GM12878 (cell line): ENCODE measurements around the gene SC5D. TPM values are rescaled to one million over a fixed set of nuclear protein-coding genes. Genes with fewer than 3 reads are reported as not detected.

Experiments used
- EP300 ChIP-seq, 2 experiments: fragments of 150-350 bp in 1 of 2; IDR thresholded peaks; 2 replicates each; pipeline ENCODE4 v1.6.1; 2011 to 2012; ENCODE audit warnings: low read depth in 2 of 2, low read length in 2 of 2, borderline replicate concordance in 1 of 2, improper control_type of control experiment in 1 of 2, inconsistent platforms in 1 of 2; ENCODE audit not compliant: control insufficient read depth in 1 of 2
- SUZ12 ChIP-seq: fragments of 200-600 bp; sonication (generic); IDR thresholded peaks from one replicate; pipeline ENCODE4 v1.6.1; 2018; ENCODE audit warnings: antibody characterized with exemption, mild to moderate bottlenecking; ENCODE audit not compliant: unreplicated experiment
- polyA plus RNA-seq, 11 experiments: library from polyadenylated mRNA; depleted of rRNA in 4 of 11; unstranded in 6 of 11; stranded (reverse) in 5 of 11; fragments of >200 nt; fragmentation: Nextera tagmentation in 4 of 11; fragmentation: Illumina TruSeq in 1 of 11; extraction: Ambion mirVana in 4 of 11; extraction: Trizol in 1 of 11; gene quantifications; 1 replicate in 1 of 11; 2 replicates in 10 of 11; pipeline versions ENCODE4 v1.2.1 to v1.2.3, GENCODE V29; 2011 to 2016; ENCODE audit warnings: inconsistent platforms in 2 of 11, missing spikeins in 2 of 11, low read depth in 1 of 11
- total RNA-seq, 4 experiments: library from RNA; depleted of rRNA in 3 of 4; stranded (reverse); fragments of >200 nt in 3 of 4; fragmentation: Illumina TruSeq in 1 of 4; extraction: Trizol in 1 of 4; gene quantifications; 2 replicates each; pipeline versions ENCODE4 v1.2.1 to v1.2.3, GENCODE V29; 2013 to 2021
- TF ChIP-seq, protein P1 (sequence below): IDR thresholded peaks from 2 replicates; pipeline ENCODE4 v1.6.1; 2012; ENCODE audit warnings: mild to moderate bottlenecking, low read depth, low read length
- TF ChIP-seq, protein P2 (sequence below): fragments of 450-650 bp; IDR thresholded peaks from 2 replicates; pipeline ENCODE4 v1.6.1; 2018; ENCODE audit warnings: mild to moderate bottlenecking, low read depth, moderate library complexity; ENCODE audit not compliant: partially characterized antibody

Gene SC5D
- total and polyA plus RNA-seq, 10 of the 15 experiments (the other 5 are each of a cell fraction or from before 2014, with no cell fraction given), result 23.7 to 134 (median 30.8) TPM

DNA sequence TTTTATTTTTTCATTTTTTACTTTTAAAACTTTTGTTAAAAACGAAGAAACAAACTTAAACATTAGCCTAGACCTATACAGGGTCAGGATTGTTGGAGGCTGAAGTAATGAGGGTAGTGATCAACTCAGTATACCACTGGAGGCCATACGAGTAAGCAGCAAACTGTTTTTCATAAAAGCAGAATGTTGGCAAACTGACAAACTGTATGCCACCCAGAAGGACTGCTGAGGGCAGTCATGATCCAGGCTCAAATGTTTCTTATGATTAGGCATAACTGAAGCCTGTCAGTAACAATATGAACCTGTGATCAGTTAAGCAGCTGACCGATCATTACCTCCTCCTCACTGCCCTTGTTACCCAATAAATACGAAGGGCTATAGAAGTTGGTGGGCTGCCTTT is 10.2 kb upstream of the SC5D start (continued):
- TF ChIP-seq, protein P1, sequence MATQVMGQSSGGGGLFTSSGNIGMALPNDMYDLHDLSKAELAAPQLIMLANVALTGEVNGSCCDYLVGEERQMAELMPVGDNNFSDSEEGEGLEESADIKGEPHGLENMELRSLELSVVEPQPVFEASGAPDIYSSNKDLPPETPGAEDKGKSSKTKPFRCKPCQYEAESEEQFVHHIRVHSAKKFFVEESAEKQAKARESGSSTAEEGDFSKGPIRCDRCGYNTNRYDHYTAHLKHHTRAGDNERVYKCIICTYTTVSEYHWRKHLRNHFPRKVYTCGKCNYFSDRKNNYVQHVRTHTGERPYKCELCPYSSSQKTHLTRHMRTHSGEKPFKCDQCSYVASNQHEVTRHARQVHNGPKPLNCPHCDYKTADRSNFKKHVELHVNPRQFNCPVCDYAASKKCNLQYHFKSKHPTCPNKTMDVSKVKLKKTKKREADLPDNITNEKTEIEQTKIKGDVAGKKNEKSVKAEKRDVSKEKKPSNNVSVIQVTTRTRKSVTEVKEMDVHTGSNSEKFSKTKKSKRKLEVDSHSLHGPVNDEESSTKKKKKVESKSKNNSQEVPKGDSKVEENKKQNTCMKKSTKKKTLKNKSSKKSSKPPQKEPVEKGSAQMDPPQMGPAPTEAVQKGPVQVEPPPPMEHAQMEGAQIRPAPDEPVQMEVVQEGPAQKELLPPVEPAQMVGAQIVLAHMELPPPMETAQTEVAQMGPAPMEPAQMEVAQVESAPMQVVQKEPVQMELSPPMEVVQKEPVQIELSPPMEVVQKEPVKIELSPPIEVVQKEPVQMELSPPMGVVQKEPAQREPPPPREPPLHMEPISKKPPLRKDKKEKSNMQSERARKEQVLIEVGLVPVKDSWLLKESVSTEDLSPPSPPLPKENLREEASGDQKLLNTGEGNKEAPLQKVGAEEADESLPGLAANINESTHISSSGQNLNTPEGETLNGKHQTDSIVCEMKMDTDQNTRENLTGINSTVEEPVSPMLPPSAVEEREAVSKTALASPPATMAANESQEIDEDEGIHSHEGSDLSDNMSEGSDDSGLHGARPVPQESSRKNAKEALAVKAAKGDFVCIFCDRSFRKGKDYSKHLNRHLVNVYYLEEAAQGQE, result no peak
- TF ChIP-seq EP300 (IDR thresholded peaks at IDR 0.05; ENCODE audit: borderline replicate concordance in 1 of 2, control insufficient read depth in 1 of 2, low read depth in 2 of 2, low read length in 2 of 2), result no peak
- TF ChIP-seq, protein P2, sequence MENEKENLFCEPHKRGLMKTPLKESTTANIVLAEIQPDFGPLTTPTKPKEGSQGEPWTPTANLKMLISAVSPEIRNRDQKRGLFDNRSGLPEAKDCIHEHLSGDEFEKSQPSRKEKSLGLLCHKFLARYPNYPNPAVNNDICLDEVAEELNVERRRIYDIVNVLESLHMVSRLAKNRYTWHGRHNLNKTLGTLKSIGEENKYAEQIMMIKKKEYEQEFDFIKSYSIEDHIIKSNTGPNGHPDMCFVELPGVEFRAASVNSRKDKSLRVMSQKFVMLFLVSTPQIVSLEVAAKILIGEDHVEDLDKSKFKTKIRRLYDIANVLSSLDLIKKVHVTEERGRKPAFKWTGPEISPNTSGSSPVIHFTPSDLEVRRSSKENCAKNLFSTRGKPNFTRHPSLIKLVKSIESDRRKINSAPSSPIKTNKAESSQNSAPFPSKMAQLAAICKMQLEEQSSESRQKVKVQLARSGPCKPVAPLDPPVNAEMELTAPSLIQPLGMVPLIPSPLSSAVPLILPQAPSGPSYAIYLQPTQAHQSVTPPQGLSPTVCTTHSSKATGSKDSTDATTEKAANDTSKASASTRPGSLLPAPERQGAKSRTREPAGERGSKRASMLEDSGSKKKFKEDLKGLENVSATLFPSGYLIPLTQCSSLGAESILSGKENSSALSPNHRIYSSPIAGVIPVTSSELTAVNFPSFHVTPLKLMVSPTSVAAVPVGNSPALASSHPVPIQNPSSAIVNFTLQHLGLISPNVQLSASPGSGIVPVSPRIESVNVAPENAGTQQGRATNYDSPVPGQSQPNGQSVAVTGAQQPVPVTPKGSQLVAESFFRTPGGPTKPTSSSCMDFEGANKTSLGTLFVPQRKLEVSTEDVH, result no peak
- TF ChIP-seq SUZ12, result no peak
